Effector memory CD8-positive, alpha-beta T cell (primary cell): Measurements from ENCODE around the gene ARHGEF28.

Experiments
- ATAC-seq: fragments of 150-1000 bp; cut with Tn5 transposase; replicated peaks from 2 replicates; pipeline ENCODE4 v1.10.0; 2021; ENCODE audit warnings: mild to moderate bottlenecking, moderate library complexity
- DNase-seq, 3 experiments: peaks; one replicate each; pipeline ENCODE4 v3.0.0; 2021
- H3K27ac Mint-ChIP-seq, 2 donors: one replicate each; pipeline ENCODE4 v1.8.0; 2022; ENCODE audit warnings: mild to moderate bottlenecking in 2 of 2, mixed read lengths in 2 of 2, moderate library complexity in 2 of 2
- H3K27me3 Mint-ChIP-seq, 2 donors: one replicate each; pipeline ENCODE4 v1.8.0; 2022; ENCODE audit warnings: mixed read lengths in 2 of 2
- H3K36me3 Mint-ChIP-seq: one replicate; pipeline ENCODE4 v1.8.0; 2022; ENCODE audit warnings: mild to moderate bottlenecking, moderate library complexity, mixed read lengths; ENCODE audit not compliant: insufficient read depth
- H3K4me1 Mint-ChIP-seq, 2 donors: one replicate each; pipeline ENCODE4 v1.8.0; 2022; ENCODE audit warnings: low read depth in 2 of 2, mixed read lengths in 2 of 2
- H3K4me3 Mint-ChIP-seq, 2 donors: one replicate each; pipeline ENCODE4 v1.8.0; 2022; ENCODE audit warnings: mild to moderate bottlenecking in 2 of 2, mixed read lengths in 2 of 2, moderate library complexity in 2 of 2
- H3K9me3 Mint-ChIP-seq, 2 donors: one replicate each; pipeline ENCODE4 v1.8.0; 2022; ENCODE audit warnings: mixed read lengths in 2 of 2

ARHGEF28 gene

DNA sequence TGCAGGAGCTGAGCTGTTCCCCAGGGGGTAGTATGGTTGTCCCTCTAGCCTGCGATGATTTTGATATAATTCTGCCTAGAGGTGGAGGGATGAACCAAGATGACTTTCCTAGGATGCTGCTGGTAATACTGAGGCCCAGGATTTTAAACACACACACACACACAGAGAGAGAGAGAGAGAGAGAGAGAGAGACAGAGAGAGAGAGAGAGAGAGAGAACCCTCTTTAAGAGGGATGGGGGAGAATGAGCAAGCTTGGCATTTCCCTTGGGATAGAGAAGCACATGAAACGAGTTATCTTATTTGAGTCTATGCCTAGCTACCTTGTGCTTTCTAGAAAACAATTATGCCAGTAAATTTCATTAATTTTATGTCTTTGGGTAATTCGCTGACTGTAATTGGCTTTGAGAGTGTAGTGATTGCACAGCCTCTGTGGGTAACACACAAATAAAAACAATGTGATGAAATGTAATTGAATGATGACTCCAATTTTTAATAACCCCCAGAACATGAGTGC is 338.4 kb downstream of the ARHGEF28 start:
- Mint-ChIP-seq H3K27me3 (peaks cover 4 to 34% of the 10 kb centered on the region in 2 donors), H3K4me1 (no peaks in the 10 kb centered on the region), H3K4me3 (no peak overlapping the region), H3K9me3 (no peaks in the 10 kb centered on the region), H3K27ac (no peak overlapping the region), H3K36me3 (no peaks in the 10 kb centered on the region)
- ATAC-seq = no peak
- DNase-seq = no peak

DNA sequence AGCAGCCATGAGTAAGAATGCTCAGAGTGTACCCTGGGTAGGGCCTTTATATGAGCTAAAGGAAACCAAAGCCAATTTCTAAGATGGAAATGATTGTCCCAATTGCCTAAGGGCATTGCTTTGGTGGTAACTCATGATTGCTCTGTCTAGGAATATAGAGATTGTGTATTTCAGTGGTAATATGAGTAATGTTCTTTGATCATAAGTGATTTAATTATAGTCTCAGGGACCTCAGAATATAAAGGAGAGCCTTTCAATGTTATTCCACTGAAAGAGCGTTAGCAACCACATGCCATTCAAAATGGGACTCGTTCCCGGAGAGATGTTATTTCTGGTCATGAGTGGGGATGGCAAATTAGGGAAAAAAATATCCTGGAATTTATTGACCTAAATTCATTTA is 340.5 kb downstream of the ARHGEF28 start:
- H3K36me3 Mint-ChIP-seq = no peaks in the 10 kb centered on the region
- H3K27me3 Mint-ChIP-seq = peaks cover 15 to 53% of the 10 kb centered on the region in 2 donors
- no peaks in the 10 kb centered on the region for H3K9me3 Mint-ChIP-seq
- ATAC-seq = no peak
- H3K27ac Mint-ChIP-seq = no peak overlapping the region
- H3K4me3 Mint-ChIP-seq = no peak overlapping the region
- no peak for DNase-seq
- peaks cover 0 to 1% of the 10 kb centered on the region in 2 donors for H3K4me1 Mint-ChIP-seq

DNA sequence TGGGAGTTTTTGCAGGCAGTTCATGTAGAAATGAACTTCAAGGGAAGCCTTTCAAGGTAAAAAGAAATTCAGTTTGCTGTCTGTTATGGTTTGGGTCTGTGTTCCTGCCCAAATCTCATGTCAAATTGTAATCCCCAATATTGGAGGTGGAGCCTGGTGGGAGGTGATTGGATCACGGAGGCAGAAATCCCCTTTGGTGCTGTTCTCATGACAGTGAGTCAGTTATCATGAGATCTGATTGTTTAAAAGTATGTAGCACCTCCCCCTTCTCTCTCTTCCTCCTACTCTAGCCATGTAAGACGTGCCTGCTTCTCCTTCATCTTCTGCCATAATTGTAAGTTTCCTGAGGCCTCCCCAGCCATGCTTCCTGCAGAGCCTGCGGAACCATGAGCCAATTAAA is 341.4 kb downstream of the ARHGEF28 start:
- peaks cover 0 to 1% of the 10 kb centered on the region in 2 donors for H3K4me1 Mint-ChIP-seq
- H3K4me3 Mint-ChIP-seq = no peak overlapping the region
- H3K36me3 Mint-ChIP-seq = no peaks in the 10 kb centered on the region
- no peaks in the 10 kb centered on the region for H3K9me3 Mint-ChIP-seq
- no peak for DNase-seq
- peaks cover 15 to 44% of the 10 kb centered on the region in 2 donors for H3K27me3 Mint-ChIP-seq
- no peak overlapping the region for H3K27ac Mint-ChIP-seq
- no peak for ATAC-seq

DNA sequence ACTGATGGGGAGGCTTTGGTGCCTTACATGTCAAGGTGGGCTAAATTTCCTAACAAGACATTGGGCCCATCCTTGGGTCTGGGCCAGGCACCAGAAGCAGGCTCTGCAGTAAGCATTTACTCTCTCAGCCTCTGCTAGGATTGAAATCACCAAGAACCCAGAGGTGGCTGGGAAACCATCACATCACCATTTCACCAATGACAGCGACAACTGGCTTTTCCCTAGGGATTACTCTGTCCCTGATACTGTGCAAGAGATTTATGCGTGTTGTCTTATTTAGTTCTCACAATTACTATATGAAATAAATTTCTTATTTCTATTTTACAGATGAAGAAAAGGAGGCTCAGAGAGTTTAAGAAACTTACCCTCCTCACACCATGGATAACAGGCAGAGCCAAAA is 342.2 kb downstream of the ARHGEF28 start:
- no peak for ATAC-seq

DNA sequence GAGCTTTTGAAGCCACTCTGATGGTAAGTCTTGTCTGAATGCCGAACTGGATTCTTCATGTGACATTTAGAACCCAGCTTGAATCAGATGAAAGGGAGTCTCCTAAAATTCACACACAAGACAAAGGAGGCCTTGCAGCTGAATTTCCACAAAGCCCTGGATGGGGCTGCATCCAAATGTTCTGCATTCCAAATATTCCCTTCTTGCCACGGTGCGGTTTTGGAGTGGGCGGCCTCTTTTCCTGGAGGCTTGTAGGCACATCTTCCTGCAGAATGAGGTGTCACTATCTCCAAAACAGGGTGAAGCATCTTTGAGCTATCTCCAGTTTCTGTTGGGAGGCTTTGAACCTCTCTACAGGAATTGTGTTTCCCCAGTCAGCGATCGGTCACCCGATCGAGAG is 342.7 kb downstream of the ARHGEF28 start:
- H3K27me3 Mint-ChIP-seq = peaks cover 15 to 40% of the 10 kb centered on the region in 2 donors
- DNase-seq = no peak
- ATAC-seq = no peak
- no peaks in the 10 kb centered on the region for H3K36me3 Mint-ChIP-seq
- peaks cover 0 to 1% of the 10 kb centered on the region in 2 donors for H3K4me1 Mint-ChIP-seq
- H3K4me3 Mint-ChIP-seq = no peak overlapping the region
- no peaks in the 10 kb centered on the region for H3K9me3 Mint-ChIP-seq
- H3K27ac Mint-ChIP-seq = no peak overlapping the region

More for the DNA sequence above, 342.2 kb downstream of the ARHGEF28 start:
- Mint-ChIP-seq H3K27me3 (peaks cover 15 to 40% of the 10 kb centered on the region in 2 donors), H3K4me3 (no peak overlapping the region), H3K27ac (no peak overlapping the region), H3K4me1 (peaks cover 0 to 1% of the 10 kb centered on the region in 2 donors), H3K9me3 (no peaks in the 10 kb centered on the region), H3K36me3 (no peaks in the 10 kb centered on the region)
- no peak for DNase-seq

DNA sequence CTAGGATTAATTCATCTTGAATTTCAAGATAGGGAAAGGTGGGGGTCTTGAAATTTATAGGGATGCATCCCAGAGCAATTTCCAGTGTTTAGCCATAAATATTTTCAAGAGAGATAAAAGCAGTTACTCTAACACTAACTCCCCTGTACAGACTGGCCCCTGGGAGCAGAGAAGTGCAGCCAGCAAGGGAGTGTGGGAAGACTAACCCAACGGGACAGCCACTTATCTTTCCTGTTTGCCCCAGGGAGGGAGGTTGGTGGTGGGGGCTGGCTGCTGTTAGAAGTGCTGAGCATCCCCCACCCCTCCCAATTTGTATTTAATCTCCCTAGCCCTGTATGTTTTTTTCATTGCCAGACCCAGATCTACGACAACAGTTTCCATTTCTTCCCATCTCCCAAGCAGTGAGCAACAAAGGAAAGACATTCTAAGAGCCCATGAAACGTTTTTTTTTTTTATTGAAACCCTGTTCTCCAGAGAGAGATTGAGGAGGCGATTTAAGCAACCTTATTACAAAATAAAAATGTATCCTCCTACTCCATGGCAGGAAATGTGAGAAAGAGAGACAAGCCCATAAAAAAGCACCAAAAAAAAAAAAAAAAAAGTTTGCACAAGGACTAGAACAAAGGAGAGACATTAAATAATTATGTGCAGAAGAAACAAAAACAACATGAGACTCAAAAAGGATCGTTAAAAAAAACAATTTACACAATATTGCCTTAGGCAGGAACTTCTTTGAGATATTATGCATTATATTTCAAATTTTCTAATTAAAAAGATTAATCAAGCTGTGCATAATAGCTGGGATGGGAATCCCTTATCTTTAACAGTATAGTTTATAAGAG is 343.4 kb downstream of the ARHGEF28 start:
- Mint-ChIP-seq H3K4me3 (no peak overlapping the region), H3K9me3 (no peaks in the 10 kb centered on the region), H3K27ac (no peak overlapping the region), H3K4me1 (peaks cover 0 to 1% of the 10 kb centered on the region in 2 donors), H3K27me3 (peaks cover 15 to 40% of the 10 kb centered on the region in 2 donors), H3K36me3 (no peaks in the 10 kb centered on the region)
- ATAC-seq (no peak), DNase-seq (no peak)

DNA sequence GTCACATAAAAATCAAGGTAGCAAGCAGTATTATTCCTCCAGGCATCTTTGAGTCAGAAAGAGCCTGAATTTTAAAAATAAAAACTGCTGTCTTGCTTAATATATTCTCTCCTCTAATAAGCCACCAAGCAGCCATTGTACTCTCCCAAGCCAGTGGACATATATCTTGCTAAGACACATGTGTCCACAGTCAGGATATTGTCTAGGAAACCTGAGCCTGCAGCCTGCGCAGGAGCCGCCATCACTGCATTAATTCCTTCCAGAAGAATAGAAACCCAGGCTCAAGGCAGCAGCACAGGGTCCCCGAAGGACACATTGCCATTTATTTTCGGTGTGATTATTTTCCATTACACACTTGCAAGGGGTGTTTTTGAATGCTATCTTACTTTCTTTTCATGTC is 345.3 kb downstream of the ARHGEF28 start:
- Mint-ChIP-seq H3K4me1 (peaks cover 0 to 1% of the 10 kb centered on the region in 2 donors), H3K9me3 (no peaks in the 10 kb centered on the region), H3K36me3 (no peaks in the 10 kb centered on the region), H3K27ac (no peak overlapping the region), H3K4me3 (no peak overlapping the region), H3K27me3 (peaks cover 15 to 41% of the 10 kb centered on the region in 2 donors)
- ATAC-seq (no peak), DNase-seq (no peak)

DNA sequence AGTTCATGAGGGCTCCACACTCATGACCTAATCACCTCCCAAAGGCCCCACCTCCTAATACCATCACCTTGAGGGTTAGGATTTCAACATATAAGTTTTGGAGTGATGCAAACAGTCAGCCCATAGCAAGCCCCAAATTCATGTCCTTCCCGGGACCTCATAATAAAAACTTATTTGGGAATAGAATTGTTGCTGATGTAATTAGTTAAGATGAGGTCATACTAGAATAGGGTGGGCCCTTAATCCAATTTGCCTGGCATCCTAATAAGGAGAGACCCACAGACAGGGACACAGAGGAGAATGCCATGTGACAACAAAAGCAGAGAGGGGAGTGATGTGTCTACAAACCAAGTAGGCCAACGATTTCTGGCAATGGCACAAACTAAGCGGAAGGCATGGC is 347.1 kb downstream of the ARHGEF28 start:
- no peak overlapping the region for H3K27ac Mint-ChIP-seq
- no peak for DNase-seq
- H3K4me3 Mint-ChIP-seq = no peak overlapping the region
- no peaks in the 10 kb centered on the region for H3K9me3 Mint-ChIP-seq
- peaks cover 0 to 1% of the 10 kb centered on the region in 2 donors for H3K4me1 Mint-ChIP-seq
- no peaks in the 10 kb centered on the region for H3K36me3 Mint-ChIP-seq
- no peak for ATAC-seq
- H3K27me3 Mint-ChIP-seq = peaks cover 15 to 45% of the 10 kb centered on the region in 2 donors

DNA sequence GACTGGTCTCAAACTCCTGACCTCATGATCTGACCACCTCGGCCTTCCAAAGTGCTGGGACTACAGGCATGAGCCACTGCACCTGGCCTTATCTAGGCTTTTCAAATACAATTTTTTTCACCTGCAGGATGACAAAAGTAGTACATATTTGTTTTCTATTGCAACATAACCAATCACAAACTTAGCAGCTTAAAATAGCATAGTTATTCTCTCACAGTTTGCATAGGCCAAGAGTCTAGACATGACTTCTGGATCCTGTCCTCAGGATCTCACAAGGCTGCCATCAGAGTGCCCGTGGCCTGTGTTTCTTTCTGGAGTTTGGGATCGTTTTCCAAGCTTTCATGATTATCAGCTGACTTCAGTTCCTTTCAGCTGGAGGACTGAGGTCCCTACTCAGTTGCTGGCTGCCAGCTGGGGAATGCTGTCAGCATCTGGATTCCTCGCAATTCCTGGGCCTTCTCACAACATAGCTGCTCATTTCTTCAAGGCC is 348.9 kb downstream of the ARHGEF28 start:
- no peaks in the 10 kb centered on the region for H3K9me3 Mint-ChIP-seq
- no peak overlapping the region for H3K4me3 Mint-ChIP-seq
- H3K36me3 Mint-ChIP-seq = no peaks in the 10 kb centered on the region
- H3K27ac Mint-ChIP-seq = no peak overlapping the region
- ATAC-seq (no peak), DNase-seq (no peak)
- H3K27me3 Mint-ChIP-seq = peaks cover 9 to 37% of the 10 kb centered on the region in 2 donors
- H3K4me1 Mint-ChIP-seq = peaks cover 0 to 1% of the 10 kb centered on the region in 2 donors

DNA sequence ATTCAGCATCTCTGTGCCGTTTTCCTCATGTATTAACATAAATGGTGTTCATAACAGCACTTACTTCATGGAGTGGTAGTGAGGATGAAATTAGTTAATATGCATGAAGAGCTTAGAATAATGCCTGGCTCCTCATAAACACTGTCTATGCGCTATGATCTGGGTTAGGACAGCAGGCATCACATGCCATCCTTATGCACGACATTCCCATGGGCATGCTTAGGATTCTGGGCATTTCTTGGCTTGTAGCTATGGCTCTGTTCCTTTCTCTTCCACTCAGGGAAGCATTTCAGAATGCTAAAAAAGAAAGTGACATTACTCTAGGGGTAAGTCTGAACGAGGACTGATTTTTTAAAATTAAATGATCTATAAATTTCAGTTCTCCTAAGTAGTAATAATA is 349.8 kb downstream of the ARHGEF28 start:
- Mint-ChIP-seq H3K4me3 (no peak overlapping the region), H3K9me3 (no peaks in the 10 kb centered on the region), H3K4me1 (no peaks in the 10 kb centered on the region), H3K27ac (no peak overlapping the region), H3K36me3 (no peaks in the 10 kb centered on the region), H3K27me3 (peaks cover under 1 to 29% of the 10 kb centered on the region in 2 donors)
- DNase-seq (no peak), ATAC-seq (no peak)

DNA sequence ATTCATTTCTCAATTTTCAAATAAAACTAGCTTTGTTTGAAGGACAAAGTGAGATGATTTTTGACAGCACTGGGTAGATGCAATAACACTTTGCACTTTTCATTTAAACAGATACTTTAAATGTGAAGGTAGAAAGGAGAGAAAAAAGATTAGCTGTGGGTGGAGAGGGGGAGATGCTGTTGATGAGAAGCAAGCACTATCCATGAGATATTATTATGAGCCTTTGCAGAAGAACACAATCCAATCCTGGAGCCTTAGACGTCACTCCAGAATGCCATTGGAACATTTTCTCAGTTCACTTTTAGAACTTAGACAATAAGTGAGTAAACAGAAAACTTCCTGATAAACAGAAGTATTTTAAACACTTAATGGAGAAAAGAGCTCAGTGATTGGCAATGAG is 351.1 kb downstream of the ARHGEF28 start:
- H3K27ac Mint-ChIP-seq = no peak overlapping the region
- peaks cover 0 to 29% of the 10 kb centered on the region in 2 donors for H3K27me3 Mint-ChIP-seq
- ATAC-seq (no peak), DNase-seq (no peak)
- H3K4me1 Mint-ChIP-seq = no peaks in the 10 kb centered on the region
- H3K36me3 Mint-ChIP-seq = no peaks in the 10 kb centered on the region
- H3K9me3 Mint-ChIP-seq = no peaks in the 10 kb centered on the region
- H3K4me3 Mint-ChIP-seq = no peak overlapping the region

DNA sequence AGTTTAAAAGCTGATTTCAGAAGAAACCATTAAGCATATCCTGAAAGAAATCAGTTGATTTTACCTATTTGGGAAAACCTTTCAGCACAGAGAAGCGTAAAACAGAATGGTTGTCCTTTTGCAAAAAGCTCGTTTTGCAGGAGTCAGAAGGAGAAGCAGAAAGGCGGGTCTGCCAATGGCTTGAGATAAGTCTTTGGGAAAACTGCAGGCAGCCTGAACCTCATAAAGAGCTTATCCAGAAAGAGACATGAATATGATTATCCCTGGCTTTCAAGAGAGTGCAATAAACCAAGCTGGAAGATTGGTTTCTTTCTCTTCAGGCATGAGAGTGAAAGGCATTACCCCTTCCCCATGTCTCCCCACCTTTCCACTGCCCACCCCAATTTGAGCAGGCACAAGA is 353.3 kb downstream of the ARHGEF28 start:
- Mint-ChIP-seq H3K9me3 (no peaks in the 10 kb centered on the region), H3K27me3 (peaks cover 0 to 29% of the 10 kb centered on the region in 2 donors), H3K27ac (no peak overlapping the region), H3K4me3 (no peak overlapping the region), H3K36me3 (no peaks in the 10 kb centered on the region), H3K4me1 (no peaks in the 10 kb centered on the region)
- DNase-seq (no peak), ATAC-seq (no peak)

DNA sequence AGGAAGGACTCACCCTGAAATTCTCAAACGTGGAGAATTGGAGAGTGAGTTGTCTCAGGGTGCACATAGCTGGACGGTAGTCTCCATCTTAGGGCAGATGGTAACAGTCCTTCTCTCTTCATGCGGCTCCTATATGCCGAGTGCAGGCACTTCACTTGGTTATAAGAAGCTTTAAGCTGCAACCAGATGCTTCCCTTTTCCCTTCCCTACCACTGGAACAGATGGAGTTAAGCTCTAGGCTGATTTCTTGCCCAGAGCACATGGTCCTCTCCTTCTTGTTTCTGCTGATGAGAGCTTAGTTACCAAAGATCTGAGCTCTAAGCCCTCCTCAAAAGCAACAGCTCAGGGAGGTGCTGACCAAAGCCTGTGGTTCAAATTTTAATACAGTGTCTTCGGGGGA is 355.7 kb downstream of the ARHGEF28 start:
- H3K27ac Mint-ChIP-seq = no peak overlapping the region
- H3K36me3 Mint-ChIP-seq = no peaks in the 10 kb centered on the region
- ATAC-seq (no peak), DNase-seq (no peak)
- peaks cover 4 to 40% of the 10 kb centered on the region in 2 donors for H3K27me3 Mint-ChIP-seq
- H3K4me3 Mint-ChIP-seq = no peak overlapping the region
- H3K9me3 Mint-ChIP-seq = no peaks in the 10 kb centered on the region
- H3K4me1 Mint-ChIP-seq = no peaks in the 10 kb centered on the region

DNA sequence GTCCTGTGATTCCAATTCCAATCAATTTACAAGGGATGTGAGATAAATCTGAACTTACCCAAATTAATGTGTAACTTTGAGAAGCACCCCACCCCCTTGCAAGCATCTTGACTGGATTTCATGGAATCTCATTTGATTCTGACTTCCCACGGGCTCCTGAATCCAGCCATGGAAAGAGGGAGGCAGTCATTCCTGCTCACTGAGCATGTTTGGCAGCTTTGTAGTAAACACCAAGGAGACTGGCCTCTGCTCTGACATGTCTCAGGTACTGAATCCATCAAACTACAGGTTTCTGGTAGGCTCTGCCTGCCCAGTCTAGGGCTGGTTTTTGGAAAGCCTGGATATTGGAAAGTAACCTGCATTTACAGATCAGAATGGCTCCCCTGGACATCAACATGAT is 357.6 kb downstream of the ARHGEF28 start:
- Mint-ChIP-seq H3K4me3 (no peak overlapping the region), H3K36me3 (no peaks in the 10 kb centered on the region), H3K9me3 (no peaks in the 10 kb centered on the region), H3K27ac (no peak overlapping the region), H3K27me3 (peaks cover 4 to 23% of the 10 kb centered on the region in 2 donors), H3K4me1 (no peaks in the 10 kb centered on the region)
- ATAC-seq (no peak), DNase-seq (no peak)
